H1 (cell line): ENCODE data around the gene FAM83F. TPM values are rescaled to one million over a fixed set of nuclear protein-coding genes. Genes with fewer than 3 reads are reported as not detected.

Source experiments
- MAFK ChIP-seq: IDR thresholded peaks from 2 replicates; pipeline ENCODE4 v1.6.1; 2012; ENCODE audit warnings: low read depth, mild to moderate bottlenecking, improper control_type of control experiment, low read length
- RAD21 ChIP-seq, 2 experiments: IDR thresholded peaks in 1 of 2; conservative IDR thresholded peaks in 1 of 2; 2 replicates each; pipeline ENCODE4 v1.6.1; 2011; ENCODE audit warnings: low read depth in 2 of 2, low read length in 2 of 2, improper control_type of control experiment in 1 of 2, inconsistent platforms in 1 of 2, mild to moderate bottlenecking in 1 of 2, moderate library complexity in 1 of 2
- polyA plus RNA-seq, 7 experiments: library from polyadenylated mRNA; depleted of rRNA in 3 of 7; stranded (reverse) in 5 of 7; unstranded in 2 of 7; fragments of >200 nt in 5 of 7; fragments of 200-250 nt in 2 of 7; gene quantifications; 1 replicate in 5 of 7; 2 replicates in 1 of 7; 4 replicates in 1 of 7; pipeline versions ENCODE4 v1.2.1 to v1.2.3, GENCODE V29; 2011 to 2013; ENCODE audit warnings: missing spikeins in 2 of 7, mixed read lengths in 2 of 7
- total RNA-seq: library from RNA; stranded (reverse); fragmentation: NEBNext Ultra II Directional; extraction: Animal tissue kit (Norgen Biotek cat#: 25700); gene quantifications from 2 replicates; pipeline ENCODE4 v1.2.1, GENCODE V29; 2021

The FAM83F gene
- total and polyA plus RNA-seq, 2 of the 8 experiments (the other 6 are each of a cell fraction or from before 2014, with no cell fraction given) = 8.6 to 18.9 TPM

DNA sequence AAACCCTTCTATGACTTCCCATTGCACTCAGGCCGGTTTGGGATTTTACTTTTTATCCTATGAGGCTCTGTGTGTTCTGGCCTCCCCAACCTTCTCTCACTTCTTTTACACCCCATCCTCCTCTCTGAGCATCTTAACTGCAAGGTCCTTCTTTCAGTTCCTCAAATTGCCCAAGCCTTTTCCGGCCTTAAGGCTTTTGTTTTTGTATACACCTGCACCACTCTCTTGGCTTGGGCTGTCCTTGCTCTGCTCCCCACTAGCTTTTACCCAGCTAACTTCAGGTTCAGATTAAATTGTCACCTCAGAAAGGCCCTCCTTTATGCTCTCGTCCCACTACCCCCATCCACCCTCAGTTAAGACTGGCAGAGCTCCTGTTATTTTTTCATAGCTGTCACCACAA lies 55.5 kb downstream of the FAM83F start (continued):
- TF ChIP-seq RAD21 (IDR thresholded peaks at IDR 0.05 in 1 of 2, conservative IDR thresholded peaks at IDR 0.05 in 1 of 2; ENCODE audit: low read depth in 2 of 2, low read length in 2 of 2) (no peak), MAFK (no peak)
- TF ChIP-seq, all 59 proteins: peak for 0
